ENCODE measurements around the gene CLASRP.
A peak's percentile ranks its signal among the peaks of the same experiment; 100 is the strongest.

The CLASRP gene

DNA sequence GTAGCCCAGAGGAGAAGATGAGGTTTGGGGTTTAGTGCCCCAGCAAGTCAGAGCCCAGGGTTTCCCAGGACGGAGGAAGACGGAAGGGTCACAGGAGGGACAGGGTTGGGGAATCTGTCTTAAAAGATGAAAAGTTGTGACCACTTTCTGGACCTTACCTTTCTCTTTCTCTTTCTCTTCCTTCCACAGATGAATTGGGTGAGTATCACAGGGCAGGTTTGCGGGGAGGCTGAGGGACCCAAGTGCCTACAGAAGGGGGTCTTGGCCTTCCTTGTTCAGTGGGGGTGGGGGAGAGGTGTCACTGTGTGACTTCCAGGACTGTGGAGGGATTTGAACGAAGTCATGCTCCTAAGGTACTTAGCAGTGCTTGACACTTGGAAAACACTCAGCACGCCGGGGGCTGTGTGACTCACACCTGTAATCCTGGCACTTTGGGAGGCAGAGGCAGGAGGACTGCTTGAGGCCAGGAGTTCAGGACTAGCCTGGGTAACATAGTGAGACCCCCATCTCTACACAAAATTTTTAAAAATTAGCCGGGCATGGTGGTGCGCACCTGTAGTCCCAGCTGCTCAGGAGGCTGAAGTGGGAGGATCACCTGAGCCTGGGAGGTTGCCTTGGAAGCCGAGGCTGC, 29.1 kb upstream of the CLASRP start:
- no peak overlapping the region for H3K27ac ChIP-seq
- no peak for TF ChIP-seq ZFX (IDR thresholded peaks at IDR 0.05; ENCODE audit: borderline replicate concordance)
- TF ChIP-seq, protein P1, sequence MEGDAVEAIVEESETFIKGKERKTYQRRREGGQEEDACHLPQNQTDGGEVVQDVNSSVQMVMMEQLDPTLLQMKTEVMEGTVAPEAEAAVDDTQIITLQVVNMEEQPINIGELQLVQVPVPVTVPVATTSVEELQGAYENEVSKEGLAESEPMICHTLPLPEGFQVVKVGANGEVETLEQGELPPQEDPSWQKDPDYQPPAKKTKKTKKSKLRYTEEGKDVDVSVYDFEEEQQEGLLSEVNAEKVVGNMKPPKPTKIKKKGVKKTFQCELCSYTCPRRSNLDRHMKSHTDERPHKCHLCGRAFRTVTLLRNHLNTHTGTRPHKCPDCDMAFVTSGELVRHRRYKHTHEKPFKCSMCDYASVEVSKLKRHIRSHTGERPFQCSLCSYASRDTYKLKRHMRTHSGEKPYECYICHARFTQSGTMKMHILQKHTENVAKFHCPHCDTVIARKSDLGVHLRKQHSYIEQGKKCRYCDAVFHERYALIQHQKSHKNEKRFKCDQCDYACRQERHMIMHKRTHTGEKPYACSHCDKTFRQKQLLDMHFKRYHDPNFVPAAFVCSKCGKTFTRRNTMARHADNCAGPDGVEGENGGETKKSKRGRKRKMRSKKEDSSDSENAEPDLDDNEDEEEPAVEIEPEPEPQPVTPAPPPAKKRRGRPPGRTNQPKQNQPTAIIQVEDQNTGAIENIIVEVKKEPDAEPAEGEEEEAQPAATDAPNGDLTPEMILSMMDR (IDR thresholded peaks at IDR 0.05), result no peak

DNA sequence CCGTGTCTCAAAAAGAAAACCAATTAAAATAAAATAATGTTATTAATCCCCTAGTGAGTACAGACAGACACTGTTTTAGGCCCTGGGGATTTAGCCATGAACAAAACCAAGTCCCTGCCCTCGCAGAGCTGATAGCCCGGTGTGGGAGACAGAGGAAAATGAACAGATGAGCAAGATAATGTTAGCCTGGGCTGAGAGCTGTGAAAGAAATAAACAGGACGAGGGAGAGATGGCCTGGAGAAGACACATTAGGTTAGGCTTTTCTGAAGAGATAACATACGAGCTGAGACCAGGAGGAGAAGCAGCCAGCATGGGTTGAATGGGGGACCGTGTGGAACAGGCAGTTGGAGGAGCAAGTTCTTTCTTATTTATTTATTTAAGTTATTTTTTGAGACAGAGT, 28.5 kb upstream of the CLASRP start:
- no peak overlapping the region for H3K27ac ChIP-seq
- TF ChIP-seq, protein P1 (IDR thresholded peaks at IDR 0.05), result no peak
- TF ChIP-seq ZFX (IDR thresholded peaks at IDR 0.05; ENCODE audit: borderline replicate concordance), result no peak

DNA sequence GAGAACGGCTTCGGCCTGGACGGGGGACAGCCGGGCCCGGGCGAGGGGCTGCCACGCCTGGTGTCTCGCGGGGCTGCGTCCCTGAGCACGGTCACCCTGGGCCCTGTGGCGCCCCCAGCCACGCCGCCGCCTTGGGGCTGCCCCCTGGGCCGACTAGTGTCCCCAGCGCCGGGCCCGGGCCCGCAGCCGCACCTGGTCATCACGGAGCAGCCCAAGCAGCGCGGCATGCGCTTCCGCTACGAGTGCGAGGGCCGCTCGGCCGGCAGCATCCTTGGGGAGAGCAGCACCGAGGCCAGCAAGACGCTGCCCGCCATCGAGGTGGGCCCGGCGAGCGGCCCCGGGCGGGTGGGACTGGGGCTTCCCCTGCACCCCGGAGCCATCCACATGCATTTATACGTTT, 26.9 kb upstream of the CLASRP start:
- TF ChIP-seq, protein P1 (IDR thresholded peaks at IDR 0.05), result no peak
- no peak for TF ChIP-seq ZFX (IDR thresholded peaks at IDR 0.05; ENCODE audit: borderline replicate concordance)
- no peak overlapping the region for H3K27ac ChIP-seq

DNA sequence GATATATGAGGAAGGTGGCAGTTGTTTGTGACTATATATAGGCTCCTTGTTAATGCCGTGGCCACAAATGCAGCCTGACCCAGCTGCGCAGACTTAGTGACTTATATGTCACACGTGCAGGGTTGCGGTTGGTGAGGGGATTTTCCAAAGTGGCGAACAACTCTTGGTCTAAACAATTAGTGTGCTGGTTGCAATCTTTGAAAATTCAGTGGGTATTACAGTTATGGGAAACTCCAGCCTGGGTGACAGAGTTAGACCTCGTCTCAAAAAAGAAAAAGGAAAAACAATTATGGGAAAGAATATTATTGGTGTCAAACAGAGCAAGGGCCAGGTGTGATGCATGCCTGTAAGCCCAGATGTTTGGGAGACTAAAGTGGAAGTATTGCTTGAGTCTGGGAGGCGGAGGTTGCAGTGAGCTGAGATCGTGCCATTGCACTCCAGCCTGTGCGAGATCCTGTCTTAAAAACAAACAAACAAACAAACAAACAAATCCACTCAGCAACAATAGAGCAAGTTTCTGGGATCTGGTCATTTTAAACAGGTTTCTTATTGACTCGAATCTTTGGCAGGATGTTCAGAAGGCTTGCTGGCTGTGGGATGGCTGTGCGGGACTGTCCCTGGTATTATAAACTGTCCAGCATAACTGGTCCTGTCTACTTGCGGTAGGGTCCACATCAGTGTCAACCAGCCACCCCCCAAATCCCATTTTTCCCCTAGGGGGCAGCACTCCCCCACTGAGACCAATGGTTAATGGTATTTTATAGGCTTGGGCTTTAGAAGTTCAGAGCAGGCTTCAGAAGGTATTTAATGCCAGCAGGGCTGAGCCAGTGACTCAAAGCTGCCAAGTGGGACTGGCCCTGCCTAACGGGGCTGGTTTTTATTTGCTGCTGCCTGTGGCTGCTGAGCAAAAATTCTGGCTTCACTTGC, 22.2 kb upstream of the CLASRP start:
- TF ChIP-seq, protein P1 (IDR thresholded peaks at IDR 0.05), result peak; percentile 74
- TF ChIP-seq ZFX (IDR thresholded peaks at IDR 0.05; ENCODE audit: borderline replicate concordance), result no peak
- no peak overlapping the region for H3K27ac ChIP-seq

DNA sequence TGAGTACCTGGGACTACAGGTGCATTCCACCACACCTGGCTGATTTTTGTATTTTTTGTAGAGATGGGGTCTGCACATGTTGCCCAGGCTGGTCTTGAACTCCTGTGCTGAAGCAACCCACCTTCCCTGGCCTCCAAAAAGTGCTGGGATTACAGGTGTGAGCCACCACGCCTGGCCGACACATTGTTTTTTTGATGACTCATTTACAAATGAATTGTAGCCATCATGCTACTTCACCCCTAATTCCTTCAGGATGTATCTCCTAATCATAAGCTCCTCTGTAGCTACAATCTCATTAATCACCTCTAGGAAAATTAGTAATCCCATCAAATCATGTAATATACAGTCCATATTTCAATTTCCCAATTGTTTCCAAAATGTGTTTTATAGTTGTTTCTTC, 19.7 kb upstream of the CLASRP start:
- TF ChIP-seq, protein P1 (IDR thresholded peaks at IDR 0.05), result no peak
- no peak for TF ChIP-seq ZFX (IDR thresholded peaks at IDR 0.05; ENCODE audit: borderline replicate concordance)
- H3K27ac ChIP-seq, result no peak overlapping the region

DNA sequence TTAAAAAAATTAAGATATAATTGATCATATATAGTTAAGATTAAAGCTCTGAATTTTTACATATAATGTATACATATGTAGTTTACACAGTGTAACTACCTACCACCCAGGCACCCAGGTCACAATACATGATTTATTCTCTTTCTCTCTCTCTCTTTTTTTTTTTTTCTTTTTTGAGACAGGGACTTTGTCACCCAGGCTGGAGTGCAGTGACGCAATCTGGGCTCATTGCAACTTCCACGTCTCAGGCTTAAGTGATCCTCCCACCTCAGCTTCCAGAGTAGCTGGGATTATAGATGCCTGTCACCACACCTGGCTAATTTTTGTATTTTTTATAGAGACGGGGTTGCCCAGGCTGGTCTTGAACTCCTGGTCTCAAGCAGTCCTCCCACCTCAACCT, 18.8 kb upstream of the CLASRP start:
- TF ChIP-seq, protein P1 (IDR thresholded peaks at IDR 0.05), result no peak
- TF ChIP-seq ZFX (IDR thresholded peaks at IDR 0.05; ENCODE audit: borderline replicate concordance), result no peak
- no peak overlapping the region for H3K27ac ChIP-seq

DNA sequence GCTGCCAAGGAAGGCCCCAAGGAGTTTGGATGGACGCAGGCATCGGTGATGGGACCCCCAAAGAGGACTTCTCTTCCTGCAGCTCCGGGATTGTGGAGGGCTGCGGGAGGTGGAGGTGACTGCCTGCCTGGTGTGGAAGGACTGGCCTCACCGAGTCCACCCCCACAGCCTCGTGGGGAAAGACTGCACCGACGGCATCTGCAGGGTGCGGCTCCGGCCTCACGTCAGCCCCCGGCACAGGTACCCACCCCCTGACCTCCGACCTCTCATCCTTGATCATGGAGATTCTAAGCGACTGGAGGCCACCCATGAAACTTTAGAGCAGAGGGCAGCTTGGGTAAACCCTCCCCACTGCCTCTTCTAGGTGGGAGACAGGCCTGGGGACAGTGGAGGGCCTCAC, 16.9 kb upstream of the CLASRP start:
- TF ChIP-seq, protein P1 (IDR thresholded peaks at IDR 0.05), result no peak
- TF ChIP-seq ZFX (IDR thresholded peaks at IDR 0.05; ENCODE audit: borderline replicate concordance), result no peak
- H3K27ac ChIP-seq, result no peak overlapping the region
